ENCODE measurements around the gene CDKAL1. TPM values are rescaled to one million over a fixed set of nuclear protein-coding genes. Genes with fewer than 3 reads are reported as not detected.

CDKAL1 gene
- total and polyA plus RNA-seq, 10 of the 15 experiments (the other 5 are each of a cell fraction or from before 2014, with no cell fraction given), result 10.7 to 26.9 (median 17.3) TPM

DNA sequence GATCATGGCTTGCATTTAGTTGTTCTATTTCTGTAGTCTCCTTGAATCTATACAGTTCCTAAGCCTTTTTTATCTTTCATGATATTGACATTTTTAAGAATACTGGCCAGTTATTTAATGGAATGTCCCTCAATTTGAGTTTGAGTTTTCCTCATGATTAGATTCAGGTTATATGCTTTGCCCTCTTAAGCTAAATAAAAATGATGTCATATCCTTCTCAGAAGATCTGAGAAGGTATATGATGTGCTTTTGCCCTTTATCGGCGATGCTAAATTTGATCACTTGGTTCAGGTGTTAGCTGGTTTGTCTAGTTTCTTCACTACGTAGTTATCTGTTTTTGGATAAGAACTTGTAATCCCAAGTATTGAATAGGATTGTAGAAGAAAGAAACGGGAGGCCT lies 549.5 kb downstream of the CDKAL1 start:
- SMC1A ChIA-PET (ENCODE audit: uncharacterized antibody, unreplicated experiment), result no interaction called here
- POLR2A ChIA-PET, result no interaction called here
- in situ Hi-C loops (cut with MboI) (no loop called here), intact Hi-C loops (cut with micrococcal nuclease; ENCODE audit: unreplicated experiment) (no loop called here)
- no peaks in the 10 kb centered on the region for H3K27me3 ChIP-seq (replicated peaks in 1 of 2; ENCODE audit: control insufficient read depth in 2 of 2, insufficient read depth in 2 of 2, low read length in 1 of 2)
- CTCF ChIA-PET, result interaction anchor here (0.9 kb wide), 1 partner anchor 87 kb away, joined by 3 read pairs; no protein-coding TSS in a partner anchor
- H3K4me1 ChIP-seq (ENCODE audit: control insufficient read depth, insufficient read depth, low read length), result no peaks in the 10 kb centered on the region
- H3K79me2 ChIP-seq (ENCODE audit: control insufficient read depth, insufficient read depth, low read length), result no peaks in the 10 kb centered on the region
- ATAC-seq (no peak), DNase-seq (ENCODE audit: low read depth, low spot score) (no peak), FAIRE-seq (no peak)
- H3K4me3 ChIP-seq, result no peak overlapping the region
- H3K36me3 ChIP-seq (ENCODE audit: control insufficient read depth in 2 of 2, insufficient read depth in 2 of 2, low read length in 1 of 2), result no peaks in the 10 kb centered on the region; a peak in 1 of 4 replicates
- over 99% methylated on average over 4 of the region's 4 CpGs for WGBS (ENCODE audit: insufficient coverage, insufficient replicate concordance, low lambda C conversion rate, missing lambda C conversion rate)
- no peak overlapping the region for H2AFZ ChIP-seq (ENCODE audit: control insufficient read depth, low read depth, low read length)
- no peaks in the 10 kb centered on the region for H3K9me3 ChIP-seq (replicated peaks; ENCODE audit: control insufficient read depth, insufficient read depth, low read length)
- no TSS peak for BruUV-seq (replicated peaks)
- H3K4me2 ChIP-seq (ENCODE audit: control insufficient read depth, insufficient read depth), result no peak overlapping the region
- no peak overlapping the region for H3K9ac ChIP-seq (ENCODE audit: control insufficient read depth, insufficient read depth, low read length)
- H4K20me1 ChIP-seq (ENCODE audit: control insufficient read depth, insufficient read depth), result no peaks in the 10 kb centered on the region
- RAD21 ChIA-PET (ENCODE audit: unreplicated experiment), result no interaction called here
- H3K27ac ChIP-seq (ENCODE audit: control insufficient read depth, insufficient read depth), result no peak overlapping the region
- TF ChIP-seq, protein P1, sequence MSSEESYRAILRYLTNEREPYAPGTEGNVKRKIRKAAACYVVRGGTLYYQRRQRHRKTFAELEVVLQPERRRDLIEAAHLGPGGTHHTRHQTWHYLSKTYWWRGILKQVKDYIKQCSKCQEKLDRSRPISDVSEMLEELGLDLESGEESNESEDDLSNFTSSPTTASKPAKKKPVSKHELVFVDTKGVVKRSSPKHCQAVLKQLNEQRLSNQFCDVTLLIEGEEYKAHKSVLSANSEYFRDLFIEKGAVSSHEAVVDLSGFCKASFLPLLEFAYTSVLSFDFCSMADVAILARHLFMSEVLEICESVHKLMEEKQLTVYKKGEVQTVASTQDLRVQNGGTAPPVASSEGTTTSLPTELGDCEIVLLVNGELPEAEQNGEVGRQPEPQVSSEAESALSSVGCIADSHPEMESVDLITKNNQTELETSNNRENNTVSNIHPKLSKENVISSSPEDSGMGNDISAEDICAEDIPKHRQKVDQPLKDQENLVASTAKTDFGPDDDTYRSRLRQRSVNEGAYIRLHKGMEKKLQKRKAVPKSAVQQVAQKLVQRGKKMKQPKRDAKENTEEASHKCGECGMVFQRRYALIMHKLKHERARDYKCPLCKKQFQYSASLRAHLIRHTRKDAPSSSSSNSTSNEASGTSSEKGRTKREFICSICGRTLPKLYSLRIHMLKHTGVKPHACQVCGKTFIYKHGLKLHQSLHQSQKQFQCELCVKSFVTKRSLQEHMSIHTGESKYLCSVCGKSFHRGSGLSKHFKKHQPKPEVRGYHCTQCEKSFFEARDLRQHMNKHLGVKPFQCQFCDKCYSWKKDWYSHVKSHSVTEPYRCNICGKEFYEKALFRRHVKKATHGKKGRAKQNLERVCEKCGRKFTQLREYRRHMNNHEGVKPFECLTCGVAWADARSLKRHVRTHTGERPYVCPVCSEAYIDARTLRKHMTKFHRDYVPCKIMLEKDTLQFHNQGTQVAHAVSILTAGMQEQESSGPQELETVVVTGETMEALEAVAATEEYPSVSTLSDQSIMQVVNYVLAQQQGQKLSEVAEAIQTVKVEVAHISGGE (CRISPR knock-in tag; IDR thresholded peaks at IDR 0.05), result no peak
- TF ChIP-seq WRNIP1 (IDR thresholded peaks at IDR 0.05; ENCODE audit: borderline replicate concordance, low read depth, low read length), result no peak
- no peak for TF ChIP-seq SIN3A (IDR thresholded peaks at IDR 0.05; ENCODE audit: low read depth, low read length)
- no peak for TF ChIP-seq LARP7 (IDR thresholded peaks at IDR 0.05)
- TF ChIP-seq JUNB (IDR thresholded peaks at IDR 0.05), result no peak
- no peak for TF ChIP-seq SREBF2 (IDR thresholded peaks at IDR 0.05; ENCODE audit: low read length)
- TF ChIP-seq MYB (IDR thresholded peaks at IDR 0.05; ENCODE audit: borderline replicate concordance, low read depth, low read length), result no peak
- TF ChIP-seq, protein P2, sequence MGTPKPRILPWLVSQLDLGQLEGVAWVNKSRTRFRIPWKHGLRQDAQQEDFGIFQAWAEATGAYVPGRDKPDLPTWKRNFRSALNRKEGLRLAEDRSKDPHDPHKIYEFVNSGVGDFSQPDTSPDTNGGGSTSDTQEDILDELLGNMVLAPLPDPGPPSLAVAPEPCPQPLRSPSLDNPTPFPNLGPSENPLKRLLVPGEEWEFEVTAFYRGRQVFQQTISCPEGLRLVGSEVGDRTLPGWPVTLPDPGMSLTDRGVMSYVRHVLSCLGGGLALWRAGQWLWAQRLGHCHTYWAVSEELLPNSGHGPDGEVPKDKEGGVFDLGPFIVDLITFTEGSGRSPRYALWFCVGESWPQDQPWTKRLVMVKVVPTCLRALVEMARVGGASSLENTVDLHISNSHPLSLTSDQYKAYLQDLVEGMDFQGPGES (IDR thresholded peaks at IDR 0.05), result no peak
- TF ChIP-seq KLF5 (IDR thresholded peaks at IDR 0.05; ENCODE audit: partially characterized antibody), result no peak
- TF ChIP-seq, protein P3, sequence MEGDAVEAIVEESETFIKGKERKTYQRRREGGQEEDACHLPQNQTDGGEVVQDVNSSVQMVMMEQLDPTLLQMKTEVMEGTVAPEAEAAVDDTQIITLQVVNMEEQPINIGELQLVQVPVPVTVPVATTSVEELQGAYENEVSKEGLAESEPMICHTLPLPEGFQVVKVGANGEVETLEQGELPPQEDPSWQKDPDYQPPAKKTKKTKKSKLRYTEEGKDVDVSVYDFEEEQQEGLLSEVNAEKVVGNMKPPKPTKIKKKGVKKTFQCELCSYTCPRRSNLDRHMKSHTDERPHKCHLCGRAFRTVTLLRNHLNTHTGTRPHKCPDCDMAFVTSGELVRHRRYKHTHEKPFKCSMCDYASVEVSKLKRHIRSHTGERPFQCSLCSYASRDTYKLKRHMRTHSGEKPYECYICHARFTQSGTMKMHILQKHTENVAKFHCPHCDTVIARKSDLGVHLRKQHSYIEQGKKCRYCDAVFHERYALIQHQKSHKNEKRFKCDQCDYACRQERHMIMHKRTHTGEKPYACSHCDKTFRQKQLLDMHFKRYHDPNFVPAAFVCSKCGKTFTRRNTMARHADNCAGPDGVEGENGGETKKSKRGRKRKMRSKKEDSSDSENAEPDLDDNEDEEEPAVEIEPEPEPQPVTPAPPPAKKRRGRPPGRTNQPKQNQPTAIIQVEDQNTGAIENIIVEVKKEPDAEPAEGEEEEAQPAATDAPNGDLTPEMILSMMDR (IDR thresholded peaks at IDR 0.05 in 2 of 3, conservative IDR thresholded peaks at IDR 0.05 in 1 of 3; ENCODE audit: control insufficient read depth in 2 of 3, extremely low read depth in 1 of 3, insufficient read depth in 1 of 3, low read depth in 3 of 3, low read length in 3 of 3), result no peak
- TF ChIP-seq, protein P4, sequence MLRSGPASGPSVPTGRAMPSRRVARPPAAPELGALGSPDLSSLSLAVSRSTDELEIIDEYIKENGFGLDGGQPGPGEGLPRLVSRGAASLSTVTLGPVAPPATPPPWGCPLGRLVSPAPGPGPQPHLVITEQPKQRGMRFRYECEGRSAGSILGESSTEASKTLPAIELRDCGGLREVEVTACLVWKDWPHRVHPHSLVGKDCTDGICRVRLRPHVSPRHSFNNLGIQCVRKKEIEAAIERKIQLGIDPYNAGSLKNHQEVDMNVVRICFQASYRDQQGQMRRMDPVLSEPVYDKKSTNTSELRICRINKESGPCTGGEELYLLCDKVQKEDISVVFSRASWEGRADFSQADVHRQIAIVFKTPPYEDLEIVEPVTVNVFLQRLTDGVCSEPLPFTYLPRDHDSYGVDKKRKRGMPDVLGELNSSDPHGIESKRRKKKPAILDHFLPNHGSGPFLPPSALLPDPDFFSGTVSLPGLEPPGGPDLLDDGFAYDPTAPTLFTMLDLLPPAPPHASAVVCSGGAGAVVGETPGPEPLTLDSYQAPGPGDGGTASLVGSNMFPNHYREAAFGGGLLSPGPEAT (IDR thresholded peaks at IDR 0.05; ENCODE audit: low read depth), result no peak
